ENCODE data around the gene CD7.

Gene CD7

DNA sequence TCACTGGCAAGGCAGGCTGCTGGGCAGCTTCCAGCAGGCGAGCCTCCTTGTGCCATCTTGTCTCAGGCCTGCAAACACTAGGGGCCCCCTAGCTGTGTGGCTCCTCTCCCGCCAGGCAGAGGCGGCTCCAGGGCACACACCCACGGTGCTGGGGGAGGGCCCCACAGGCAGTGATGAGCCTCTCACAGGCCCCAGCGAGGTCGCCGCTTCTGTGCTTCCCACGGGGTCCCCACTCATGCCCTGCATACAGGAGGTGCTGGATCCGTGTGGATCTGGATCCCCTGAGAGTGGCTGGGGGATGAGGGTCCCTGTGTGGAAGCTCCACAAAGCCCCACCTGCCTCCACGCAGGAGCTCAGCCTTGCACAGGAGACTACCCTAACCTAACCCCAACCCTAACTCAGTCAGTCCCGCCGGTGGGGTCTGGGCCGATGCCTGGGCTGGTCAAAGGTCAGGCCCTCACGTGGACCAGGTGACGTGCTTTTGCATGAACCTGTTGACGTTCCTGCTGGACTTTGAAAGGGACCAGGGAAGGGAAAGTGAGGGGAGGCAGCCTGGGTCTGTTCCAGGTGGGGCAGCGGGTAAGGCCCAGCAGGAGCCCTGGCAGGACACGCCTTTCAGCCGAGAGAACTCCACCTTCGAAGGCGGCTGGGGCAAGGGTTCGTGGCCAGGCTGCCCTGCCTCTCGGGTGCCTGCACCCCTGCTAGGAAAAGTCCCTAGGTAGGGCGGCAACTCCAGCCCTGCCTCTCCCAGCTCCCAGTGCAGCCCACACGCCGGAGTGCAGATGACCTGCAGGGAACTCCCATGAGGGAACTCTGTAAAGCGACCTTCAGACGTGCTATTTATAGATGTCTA is 11.0 kb upstream of the CD7 start:
- DNase-seq, result no peak

DNA sequence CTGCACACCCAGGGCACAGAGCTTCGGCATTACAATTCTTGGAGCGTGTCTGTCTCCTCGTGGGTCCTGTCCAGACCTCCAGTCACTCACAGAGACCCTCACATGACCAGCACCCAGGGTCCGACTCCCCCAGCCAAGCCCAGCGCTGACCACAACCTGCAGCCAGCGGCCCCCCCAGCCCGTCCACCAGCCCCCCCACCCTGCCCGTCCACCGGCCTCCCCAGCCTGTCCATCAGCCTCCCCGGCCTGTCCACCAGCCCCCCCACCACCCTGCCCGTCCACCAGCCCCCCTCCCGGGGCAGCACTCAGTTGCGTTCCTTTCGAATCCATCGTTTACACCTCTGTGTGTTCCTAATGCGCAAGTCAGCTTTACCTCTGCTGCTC is 10.3 kb upstream of the CD7 start:
- no peak for DNase-seq

DNA sequence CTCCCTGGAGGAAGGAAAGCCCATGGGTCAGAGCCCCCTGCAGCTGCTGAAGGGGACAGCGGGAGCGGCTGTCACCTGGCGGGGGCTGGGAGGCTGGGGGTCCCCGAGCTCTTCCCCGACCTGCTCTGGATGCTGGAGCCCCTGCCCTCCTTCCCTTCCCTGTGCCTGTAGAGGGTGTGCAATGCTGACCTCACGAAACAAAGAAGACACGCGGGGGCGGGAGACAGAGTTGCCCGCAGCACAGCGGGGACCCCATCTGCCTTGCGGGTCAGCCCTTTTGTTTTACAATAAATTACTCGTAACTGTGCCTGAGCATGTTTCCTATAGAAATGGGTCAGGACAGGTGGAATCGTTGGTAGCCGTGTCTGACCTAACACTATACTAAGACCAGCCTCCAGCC is 9.9 kb upstream of the CD7 start:
- DNase-seq, result no peak

DNA sequence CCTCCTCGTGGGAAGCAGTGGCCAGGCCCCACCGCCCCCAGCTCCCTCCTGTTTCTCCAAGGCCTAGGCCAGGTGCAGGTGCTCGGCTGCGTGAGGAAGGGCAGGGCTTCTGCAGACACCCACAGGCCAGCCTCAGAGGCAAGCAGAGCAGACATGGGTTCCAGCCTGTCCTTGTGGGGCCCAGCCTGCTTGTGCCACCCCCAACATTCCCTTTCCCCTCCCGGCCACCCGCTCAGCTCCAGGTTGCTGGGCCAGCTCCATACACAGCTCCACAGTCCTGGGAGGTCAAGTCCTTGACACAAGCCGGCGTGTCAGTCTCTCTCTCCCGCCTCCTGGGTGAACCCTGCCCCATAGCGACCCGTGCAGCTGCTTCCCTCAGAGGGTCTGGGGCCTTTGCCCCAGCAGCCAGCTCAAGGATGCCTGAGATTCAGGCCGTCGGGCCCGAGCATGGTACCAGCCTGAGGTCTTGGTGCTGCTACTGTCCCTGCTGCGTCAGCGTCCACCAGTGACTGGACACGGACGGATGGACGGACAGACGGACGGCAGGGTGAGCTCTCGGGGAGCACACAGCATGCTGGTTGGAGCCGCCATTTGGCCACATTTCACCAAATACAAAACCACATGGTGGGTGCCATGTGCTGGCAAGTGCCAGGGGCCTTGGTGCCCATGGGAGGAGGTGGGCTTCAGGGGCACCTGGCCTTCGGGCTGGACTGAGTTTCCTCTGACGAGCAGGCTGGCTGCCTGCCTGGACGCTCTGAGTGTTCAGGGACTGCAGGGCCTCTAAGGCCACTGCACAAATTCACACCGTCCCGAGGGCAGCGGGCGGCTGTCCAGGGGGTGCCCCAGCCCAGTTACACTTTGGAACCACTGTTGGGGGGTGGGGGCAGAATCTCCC is 8.1 kb upstream of the CD7 start:
- DNase-seq, result no peak

DNA sequence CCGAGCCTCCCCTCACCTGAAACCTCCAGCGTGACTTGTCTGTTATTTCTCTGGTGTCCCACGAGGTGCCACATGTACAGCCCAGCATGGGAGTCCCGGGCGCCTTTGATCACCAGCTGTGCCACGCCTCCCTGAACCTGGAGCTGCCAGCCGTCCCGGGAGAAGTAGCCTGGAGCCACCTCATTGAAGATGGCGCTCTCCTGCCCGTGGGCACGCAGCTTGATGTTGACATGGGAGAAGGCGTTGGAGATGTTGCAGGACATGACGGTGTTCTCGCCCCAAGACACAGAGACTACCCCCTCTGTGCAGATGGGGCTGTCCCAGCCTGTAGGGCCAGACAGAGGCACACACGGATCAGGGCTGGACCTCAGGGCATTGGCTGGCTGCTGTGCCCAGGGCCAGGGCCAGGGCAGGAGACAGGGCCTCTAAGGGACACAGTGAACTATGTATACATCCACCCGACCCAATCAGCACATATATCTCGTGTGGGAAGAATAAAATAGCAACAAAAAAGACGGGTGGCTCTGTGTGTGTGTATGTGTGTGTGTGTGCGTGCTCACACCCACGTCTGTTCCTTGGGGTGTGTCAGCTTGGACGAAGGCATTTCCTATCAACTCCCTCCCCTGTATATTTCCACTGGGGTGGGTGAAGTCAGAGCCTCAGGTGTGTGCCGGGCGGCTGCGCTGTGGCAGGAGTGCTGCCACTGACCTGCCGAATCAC is 7.3 kb upstream of the CD7 start:
- DNase-seq, result no peak

DNA sequence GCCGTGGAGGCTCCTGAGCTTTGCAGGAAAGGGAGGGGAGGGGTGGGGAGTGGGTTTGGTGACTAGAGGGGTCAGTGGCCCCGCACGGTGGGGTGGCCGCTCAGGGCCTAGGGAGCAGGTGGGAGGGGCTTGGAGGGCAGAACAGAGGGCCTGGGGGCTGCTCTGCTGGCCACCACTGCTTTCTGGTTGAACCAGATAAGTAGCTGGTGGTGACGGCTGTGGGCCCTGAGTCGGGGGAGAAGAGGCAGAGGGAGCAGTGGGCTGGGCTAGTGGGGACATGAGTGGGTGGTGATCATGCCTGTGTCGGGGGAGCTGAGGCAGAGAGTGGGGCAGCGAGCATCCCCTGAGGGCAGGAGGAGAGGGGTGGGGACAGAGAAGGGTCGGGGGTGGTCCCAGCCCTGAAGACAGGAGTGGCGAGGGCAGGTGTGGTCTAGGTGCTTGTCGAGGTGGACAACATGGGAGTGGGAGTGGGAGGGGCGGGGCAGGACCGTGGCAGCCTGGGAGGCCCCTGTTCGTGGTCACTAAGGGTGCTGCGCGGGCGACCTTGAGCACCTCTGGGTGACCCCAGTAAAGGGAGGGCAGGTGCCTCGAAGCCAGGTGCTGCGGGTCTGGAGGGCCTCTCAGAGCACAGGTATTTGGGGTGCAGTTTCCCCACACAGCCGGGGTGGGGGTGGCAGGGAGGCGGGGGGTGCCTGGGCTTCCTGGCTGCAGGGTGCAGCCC is 6.3 kb upstream of the CD7 start:
- DNase-seq, result no peak

DNA sequence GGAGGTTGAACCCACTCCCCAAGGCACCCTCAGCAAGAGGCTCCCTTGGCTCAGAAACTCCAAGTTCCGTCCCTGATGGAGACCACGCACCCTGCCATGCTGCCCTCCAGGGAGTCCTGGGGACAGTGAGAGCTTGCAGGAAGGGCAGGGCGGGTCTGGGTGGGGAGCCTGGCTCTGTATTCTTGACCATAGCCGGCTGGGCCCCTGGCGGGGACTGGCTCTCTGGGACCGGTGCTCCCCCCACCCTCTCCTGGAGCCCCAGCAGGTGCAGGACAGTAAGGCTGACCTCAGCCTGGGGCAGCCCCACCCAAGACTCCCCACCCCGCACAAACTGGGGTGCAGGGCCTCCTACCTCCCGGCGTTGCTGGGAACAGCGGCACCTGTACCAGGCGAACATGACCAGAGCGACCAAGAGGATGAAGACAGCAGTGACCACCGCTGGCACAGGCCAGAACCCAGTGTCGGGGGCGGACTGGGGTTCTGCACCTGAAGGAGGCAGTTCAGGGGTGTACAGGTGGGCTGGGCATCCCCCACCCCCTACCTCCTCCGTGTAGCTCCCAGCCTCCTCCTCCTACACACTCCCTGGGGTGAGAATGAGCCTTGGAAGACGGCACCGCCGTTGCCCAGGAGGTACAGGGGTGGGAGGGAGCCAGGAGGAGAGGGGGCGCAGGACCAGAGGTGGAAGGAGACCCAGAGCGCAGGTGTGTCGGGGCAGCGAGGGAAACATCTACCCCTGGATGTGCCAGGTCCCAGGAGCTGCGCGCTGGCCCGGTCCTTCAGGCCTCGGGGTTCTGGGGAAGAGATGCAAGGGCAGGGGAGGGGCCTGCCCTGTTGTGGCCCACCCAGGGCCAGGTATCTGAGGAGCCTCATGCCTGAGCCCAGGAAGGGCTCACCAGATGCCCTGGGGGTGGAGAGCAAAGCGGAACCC is 5.4 kb upstream of the CD7 start:
- no peak for DNase-seq

DNA sequence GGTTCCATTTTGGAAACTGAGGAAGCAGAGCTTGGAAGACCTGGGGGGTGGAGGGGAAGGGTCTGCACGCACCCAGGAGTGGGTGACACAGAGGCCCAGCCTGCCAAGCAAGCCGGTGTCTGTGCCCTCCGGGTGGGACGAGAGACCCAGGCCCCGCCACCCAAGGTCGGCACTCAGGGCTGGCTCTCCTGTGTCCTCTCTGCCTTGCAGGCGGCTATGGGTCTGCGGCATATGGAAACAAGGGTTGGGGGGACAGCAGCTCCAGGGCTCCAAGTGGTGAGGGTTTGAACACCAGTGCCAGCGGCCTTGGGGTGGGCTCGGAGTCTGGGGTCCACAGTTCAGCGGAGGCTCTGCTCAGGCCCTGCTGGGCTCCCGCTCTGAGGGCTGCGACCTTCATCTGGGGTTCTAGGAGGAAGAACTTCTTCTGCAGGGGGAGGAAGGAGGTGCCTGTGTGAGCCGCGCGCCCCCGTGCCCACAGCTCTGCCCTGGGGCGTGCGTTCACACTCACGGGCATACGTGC is 4.6 kb upstream of the CD7 start:
- no peak for DNase-seq

DNA sequence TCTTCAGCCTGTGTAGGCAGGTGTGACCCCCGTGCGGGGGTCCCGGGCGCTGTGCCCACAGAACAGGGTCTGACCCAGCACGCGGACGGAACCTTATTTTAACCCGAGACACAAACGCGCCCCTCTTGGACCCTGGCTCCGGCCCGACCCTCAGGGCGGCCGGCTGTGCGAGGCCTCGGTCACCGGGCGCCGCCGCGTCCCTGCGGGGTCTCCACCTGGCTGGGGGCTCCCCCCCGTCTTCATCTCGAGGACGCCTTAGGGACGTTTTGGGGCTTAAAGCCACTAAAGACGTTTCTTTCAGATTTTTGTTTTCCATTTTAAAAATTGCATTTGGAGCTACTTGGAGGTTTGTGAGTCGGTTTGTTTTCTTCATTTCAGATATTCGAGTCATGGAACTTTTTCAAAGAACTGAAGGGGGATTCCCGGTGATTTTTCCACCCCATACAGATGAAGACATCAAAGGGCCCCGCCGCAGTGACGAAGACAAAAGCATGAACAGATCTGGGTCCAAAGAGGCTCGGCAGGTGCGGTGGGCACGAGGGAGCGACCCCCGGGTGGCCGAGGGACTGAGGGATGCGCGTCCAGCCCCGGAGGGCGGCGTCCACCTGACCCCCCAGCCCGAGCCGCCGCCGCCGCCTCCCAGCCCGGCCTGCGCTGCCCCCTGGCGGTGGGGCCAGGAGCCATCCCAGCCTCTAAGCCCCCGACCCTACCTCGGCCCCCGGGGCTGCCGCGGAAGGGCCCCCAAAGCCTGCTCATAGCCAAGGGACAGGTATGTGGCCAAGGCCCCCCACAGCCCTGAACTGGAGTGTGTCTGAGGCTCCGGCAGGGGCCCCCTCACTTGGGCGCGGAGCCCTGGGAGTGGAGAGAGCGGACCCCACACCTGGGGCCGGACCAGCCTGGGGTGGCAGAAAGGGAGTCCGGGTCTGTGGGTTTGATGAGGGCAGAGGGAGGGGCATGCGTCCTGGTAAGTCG is 3.8 kb upstream of the CD7 start:
- peak; percentile 92 for DNase-seq

DNA sequence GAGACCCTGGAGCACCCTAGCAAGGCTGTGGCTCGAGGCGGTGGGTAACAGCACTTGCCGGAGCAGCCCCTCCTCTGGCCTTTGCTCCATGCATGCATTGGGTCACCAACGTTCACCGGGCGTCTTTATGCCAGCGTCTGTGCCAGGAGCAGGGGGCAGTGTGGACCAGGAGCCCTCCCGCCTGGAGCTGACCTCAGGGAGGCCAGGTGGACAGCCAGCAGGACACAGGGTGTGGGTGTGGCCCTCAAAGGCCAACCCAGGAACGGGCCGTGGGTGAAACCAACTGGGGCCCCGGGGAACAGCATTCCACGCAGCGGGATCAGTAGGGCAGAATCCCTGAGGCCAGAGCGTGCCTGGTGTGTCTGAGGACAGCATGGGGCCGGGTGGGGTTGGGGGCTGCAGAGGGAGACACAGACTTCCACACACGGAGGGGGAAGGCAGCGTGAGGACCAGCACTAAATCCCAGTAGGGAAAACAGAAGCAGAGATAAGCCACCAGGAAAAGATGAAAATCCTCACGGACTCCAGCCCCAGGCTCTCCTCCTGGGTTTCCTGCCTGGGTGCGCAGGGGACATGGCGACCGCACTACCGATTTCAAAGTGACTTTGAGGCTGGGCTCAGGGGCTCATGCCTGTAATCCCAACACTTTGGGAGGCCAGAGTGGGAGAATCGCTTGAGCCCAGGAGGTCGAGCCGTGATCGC is 2.9 kb upstream of the CD7 start:
- no peak for DNase-seq

DNA sequence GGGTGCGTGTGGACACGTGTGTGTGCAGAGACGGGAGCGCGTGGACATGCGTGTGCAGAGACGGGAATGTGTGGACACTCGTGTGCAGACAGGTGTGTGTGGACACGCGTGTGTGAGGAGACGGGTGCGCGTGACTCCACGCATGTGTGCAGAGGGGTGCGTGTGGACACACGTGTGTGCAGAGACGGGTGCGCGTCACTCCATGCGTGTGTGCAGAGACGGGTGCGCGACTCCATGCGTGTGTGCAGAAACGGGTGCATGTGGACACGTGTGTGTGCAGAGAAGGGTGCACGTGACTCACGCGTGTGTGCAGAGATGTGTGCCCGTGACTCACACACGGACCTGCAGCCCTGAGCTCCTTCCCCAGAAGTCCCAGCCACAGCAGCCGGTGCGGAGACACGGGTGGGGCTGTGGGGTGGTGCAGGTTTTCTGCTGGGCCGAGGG is 2.2 kb upstream of the CD7 start:
- no peak for DNase-seq

DNA sequence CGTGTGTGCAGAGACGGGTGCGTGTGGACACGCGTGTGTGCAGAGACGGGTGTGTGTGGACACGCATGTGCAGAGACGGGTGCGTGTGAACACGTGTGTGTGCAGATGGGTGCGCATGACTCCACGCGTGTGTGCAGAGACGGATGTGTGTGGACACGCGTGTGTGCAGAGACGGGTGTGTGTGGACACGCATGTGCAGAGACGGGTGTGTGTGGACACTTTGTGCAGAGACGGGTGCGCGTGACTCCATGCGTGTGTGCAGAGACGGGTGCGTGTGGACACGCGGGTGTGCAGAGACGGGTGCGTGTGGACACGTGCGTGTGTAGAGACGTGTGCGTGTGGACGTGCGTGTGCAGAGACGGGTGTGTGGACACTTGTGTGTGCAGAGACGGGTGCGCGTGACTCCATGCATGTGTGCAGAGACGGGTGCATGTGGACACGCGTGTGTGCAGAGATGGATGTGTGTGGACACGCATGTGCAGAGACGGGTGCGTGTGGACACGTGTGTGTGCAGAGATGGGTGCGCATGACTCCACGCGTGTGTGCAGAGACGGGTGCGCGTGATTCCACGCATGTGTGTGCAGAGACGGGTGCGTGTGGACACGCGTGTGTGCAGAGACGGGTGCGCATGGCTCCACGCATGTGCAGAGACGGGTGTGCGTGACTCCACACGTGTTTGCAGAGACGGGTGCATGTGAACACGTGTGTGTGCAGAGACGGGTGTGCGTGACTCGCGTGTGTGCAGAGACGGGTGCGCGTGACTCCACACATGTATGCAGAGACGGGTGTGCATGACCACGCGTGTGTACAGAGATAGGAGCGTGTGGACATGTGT is 1.6 kb upstream of the CD7 start:
- DNase-seq, result no peak

DNA sequence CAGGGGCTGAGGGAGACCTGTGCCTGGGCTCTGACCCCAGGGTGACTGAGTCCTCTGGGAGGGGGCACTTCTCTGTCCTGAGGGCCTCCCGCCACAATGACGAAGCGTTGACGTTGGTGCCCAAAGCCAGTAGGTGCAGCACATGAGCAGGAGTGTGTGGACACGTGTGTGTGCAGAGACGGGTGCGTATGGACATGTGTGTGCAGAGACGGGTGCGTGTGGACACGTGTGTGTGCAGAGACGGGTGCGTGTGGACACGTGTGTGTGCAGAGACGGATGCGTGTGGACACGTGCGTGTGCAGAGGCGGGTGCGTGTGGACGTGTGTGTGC is 726 bp upstream of the CD7 start:
- DNase-seq, result no peak

DNA sequence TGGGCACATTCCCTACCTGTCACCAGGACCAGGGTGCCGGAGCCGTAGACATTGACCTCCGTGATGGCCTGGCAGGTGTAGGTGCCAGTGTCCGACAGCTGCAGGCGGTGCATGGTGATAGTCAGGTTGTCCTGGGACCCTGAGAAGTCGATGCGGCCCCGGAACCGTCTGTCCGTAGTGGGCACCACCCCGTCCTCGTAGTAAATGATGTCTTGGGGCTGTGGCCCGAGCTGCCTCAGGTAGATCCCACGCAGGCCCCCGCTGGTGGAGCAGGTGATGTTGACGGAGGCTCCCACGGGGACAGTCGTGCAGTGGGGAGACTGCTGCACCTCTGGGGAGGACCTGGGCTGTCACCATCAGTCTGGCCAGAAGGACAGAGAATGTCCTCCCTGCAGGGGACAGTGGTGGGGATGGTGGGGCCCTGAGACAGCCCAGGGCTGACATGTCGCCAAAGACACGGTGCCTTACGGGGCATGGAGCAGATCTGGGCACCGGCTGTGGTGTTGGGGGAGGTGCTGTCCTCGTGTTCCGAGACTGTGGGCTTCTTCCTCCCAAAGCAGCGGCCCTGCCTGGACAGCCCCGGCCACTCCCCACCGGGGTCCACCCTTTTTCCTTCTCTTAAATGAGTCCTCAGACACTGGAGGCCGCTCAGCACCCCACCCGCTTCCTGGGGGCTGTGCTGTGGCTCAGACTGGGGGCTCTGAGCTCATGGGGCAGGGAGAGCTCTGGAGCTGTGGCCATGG is 586 bp downstream of the CD7 start:
- peak; percentile 71 for DNase-seq

DNA sequence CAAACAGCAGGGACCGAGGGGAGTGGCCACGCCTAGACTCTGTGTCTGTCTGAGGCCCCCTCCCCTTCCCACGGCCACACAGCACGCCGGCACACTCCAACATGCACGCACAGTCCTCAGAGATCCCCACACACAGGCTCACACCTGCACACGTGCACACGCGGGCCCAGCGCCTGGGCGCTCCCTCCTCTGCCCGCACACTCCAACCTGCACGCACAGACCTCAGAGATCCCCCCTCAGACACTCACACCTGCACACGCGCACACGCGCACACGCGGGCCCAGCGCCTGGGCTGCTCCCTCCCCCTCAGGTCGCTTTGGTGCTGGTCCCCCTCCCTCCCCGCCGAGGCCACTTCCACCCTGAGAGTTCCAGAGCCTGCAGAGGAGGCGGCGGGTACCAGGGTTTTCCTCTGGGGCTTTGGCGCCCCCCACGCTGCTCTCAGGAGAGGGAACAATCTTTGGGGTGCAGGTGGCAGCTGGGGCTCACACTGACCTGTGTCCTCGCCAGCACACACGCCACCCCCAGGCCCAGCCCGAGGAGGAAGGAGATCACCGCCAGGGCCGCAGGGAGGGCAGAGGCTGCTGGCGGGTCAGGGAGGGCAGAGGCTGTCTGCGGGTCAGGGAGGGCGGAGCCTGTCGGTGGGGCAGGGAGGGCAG is 1.6 kb downstream of the CD7 start:
- DNase-seq, result peak; percentile 77

DNA sequence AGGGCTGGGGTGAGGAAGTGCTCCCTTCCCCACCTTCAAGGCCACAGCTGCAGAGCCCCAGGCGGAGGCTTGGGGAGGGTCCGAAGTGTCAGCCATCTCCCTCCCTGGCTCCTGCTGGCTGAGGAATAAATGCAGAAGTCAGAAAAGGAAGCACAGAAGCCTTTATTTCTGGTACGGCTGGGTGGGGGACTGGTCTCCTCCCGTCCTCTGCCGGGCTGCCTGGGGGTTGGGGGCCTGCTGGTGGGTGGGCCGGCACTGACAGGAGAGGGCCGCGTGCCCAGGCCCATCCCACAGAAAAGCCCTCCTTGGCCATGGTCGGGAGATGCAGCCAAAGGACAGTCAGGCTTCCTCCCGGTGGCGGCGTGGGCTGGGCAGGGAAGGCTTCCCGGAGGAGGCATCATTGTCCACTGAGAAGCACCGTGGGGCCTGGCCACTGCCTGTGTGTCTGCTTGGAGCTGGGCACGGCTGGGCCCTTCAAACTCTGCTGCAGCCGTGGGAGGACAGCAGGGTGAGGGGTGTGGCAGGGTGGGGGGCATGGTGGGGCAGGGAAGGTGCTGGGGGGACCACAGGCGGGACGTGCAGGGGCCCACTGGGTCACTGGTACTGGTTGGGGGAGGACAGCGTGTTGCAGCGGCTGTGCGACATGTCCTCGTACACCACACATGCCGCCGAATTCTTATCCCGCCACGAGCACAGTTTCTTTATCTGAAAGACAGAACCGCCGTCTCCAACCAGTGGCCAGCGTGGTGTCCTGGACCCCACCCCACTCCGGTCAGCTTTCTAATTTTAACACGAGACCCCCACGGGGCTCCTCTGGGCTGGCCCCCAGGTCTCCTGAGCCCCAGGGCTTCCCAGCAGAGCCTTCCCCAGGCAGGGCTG is 2.4 kb downstream of the CD7 start:
- DNase-seq, result no peak

Measured in activated effector memory CD4-positive, alpha-beta T cell treated with anti-CD3 and anti-CD28 coated beads, Interleukin-2, amount 50 U/mL, for 16 hours (primary cell).